K562 (cell line): ENCODE results near the gene TSPAN15. TPM values are rescaled to one million over a fixed set of nuclear protein-coding genes. Genes with fewer than 3 reads are reported as not detected.
A peak's percentile ranks its signal among the peaks of the same experiment; 100 is the strongest.

ENCODE experiments used
- ATAC-seq: fragments of 200-7000 bp; cut with Tn5 transposase; 3 replicates; pipeline ENCODE4 v1.9.1; 2020; ENCODE audit warnings: moderate library complexity
- BruUV-seq: library from RNA; stranded (reverse); fragments of 400-500 nt; replicated peaks from 2 replicates; lab custom pipeline; 2021; lab: Mats Ljungman, UMichigan
- CTCF ChIA-PET: fragments of 300-600 bp; formaldehyde crosslinking; extraction: SDS; loops from one replicate; lab custom pipeline; 2021; ENCODE audit warnings: low intra/inter-chr PET ratio; lab: Yijun Ruan, JAX
- POLR2A ChIA-PET: fragments of 300-600, 350-650 bp; sonication (Branson Sonifier 250); formaldehyde crosslinking; extraction: SDS; loops from one replicate; lab custom pipeline; 2021; ENCODE audit warnings: antibody characterized with exemption, inconsistent platforms; lab: Yijun Ruan, JAX
- DNase-seq, 4 experiments: peaks; one replicate each; pipeline versions ENCODE4 v3.0.0 to v3.0.0-alpha.2; 2011 to 2018; ENCODE audit warnings: low spot score in 3 of 4, mixed read lengths in 3 of 4; ENCODE audit errors: extremely low read depth in 1 of 4
- FAIRE-seq: peaks from 2 replicates; lab custom pipeline; 2011; peaks lifted over from hg19 to GRCh38; lab: Jason Lieb, UNC
- H2AFZ ChIP-seq: 2 replicates; pipeline ENCODE4 v1.6.0; 2011; ENCODE audit warnings: low read depth, low read length, control low read depth, inconsistent platforms
- H3K27ac ChIP-seq: fragments of 200-600 bp; 3 replicates; pipeline ENCODE4 v1.8.0; 2011; ENCODE audit warnings: low read depth, mild to moderate bottlenecking, control low read depth, inconsistent platforms, low read length, moderate library complexity, mixed read lengths; ENCODE audit errors: extremely low read depth
- H3K27me3 ChIP-seq, 2 experiments: fragments of 300-600 bp in 1 of 2; 2 replicates in 1 of 2; 3 replicates in 1 of 2; pipeline versions ENCODE4 v1.6.0 to v1.8.0; 2011; ENCODE audit warnings: inconsistent platforms in 2 of 2, low read length in 2 of 2, mild to moderate bottlenecking in 1 of 2, mixed read lengths in 1 of 2, moderate library complexity in 1 of 2; ENCODE audit not compliant: control insufficient read depth in 2 of 2, insufficient read depth in 2 of 2
- H3K36me3 ChIP-seq: fragments of 300-600 bp; 3 replicates; pipeline ENCODE4 v1.8.0; 2011; ENCODE audit warnings: mild to moderate bottlenecking, low read length, inconsistent platforms; ENCODE audit not compliant: control insufficient read depth, insufficient read depth
- H3K4me1 ChIP-seq, 2 experiments: fragments of 200-600 bp in 1 of 2; replicated peaks in 1 of 2; 2 replicates in 1 of 2; 3 replicates in 1 of 2; pipeline versions ENCODE4 v1.5.1 to v1.8.0; 2011; ENCODE audit warnings: inconsistent platforms in 2 of 2, low read length in 2 of 2, mild to moderate bottlenecking in 1 of 2, mixed read lengths in 1 of 2, moderate library complexity in 1 of 2; ENCODE audit not compliant: control insufficient read depth in 2 of 2, insufficient read depth in 2 of 2
- H3K4me2 ChIP-seq: 2 replicates; pipeline ENCODE4 v1.6.1; 2011; ENCODE audit warnings: low read length, control low read depth, inconsistent platforms, mixed read lengths; ENCODE audit not compliant: insufficient read depth
- H3K4me3 ChIP-seq: fragments of 200-600 bp; sonication (generic), shearing (Covaris generic); 2 replicates; pipeline ENCODE4 v1.5.1; 2016; ENCODE audit warnings: control low read depth, inconsistent platforms
- H3K79me2 ChIP-seq: fragments of 200-600 bp; 3 replicates; pipeline ENCODE4 v1.8.0; 2011; ENCODE audit warnings: low read length, inconsistent platforms; ENCODE audit not compliant: control insufficient read depth, insufficient read depth
- H3K9ac ChIP-seq, 2 experiments: 2 replicates each; pipeline versions ENCODE4 v1.6.0 to v1.6.1; 2011; ENCODE audit warnings: low read depth in 2 of 2, low read length in 2 of 2, control low read depth in 1 of 2, inconsistent platforms in 1 of 2, mild to moderate bottlenecking in 1 of 2, mixed read lengths in 1 of 2; ENCODE audit not compliant: insufficient read depth in 1 of 2
- H3K9me1 ChIP-seq: one replicate; pipeline ENCODE4 v1.6.0; 2011; ENCODE audit warnings: inconsistent platforms, mild to moderate bottlenecking, low read length, moderate library complexity; ENCODE audit not compliant: control insufficient read depth, insufficient read depth
- H3K9me3 ChIP-seq: replicated peaks from 2 replicates; pipeline ENCODE4 v1.5.1; 2011; ENCODE audit warnings: low read depth, low read length, inconsistent platforms; ENCODE audit not compliant: control insufficient read depth, insufficient read depth
- H4K20me1 ChIP-seq: replicated peaks from 2 replicates; pipeline ENCODE4 v1.6.1; 2011; ENCODE audit warnings: low read length, inconsistent platforms, mixed read lengths; ENCODE audit not compliant: control insufficient read depth, insufficient read depth
- BRD4 ChIP-seq: fragments of 200-600 bp; sonication (generic); IDR thresholded peaks from 2 replicates; pipeline ENCODE4 v1.6.1; 2017; ENCODE audit warnings: inconsistent platforms
- CHD1 ChIP-seq: fragments of 200-600 bp; sonication (generic); IDR thresholded peaks from one replicate; pipeline ENCODE4 v1.6.1; 2012; ENCODE audit warnings: mild to moderate bottlenecking, moderate library complexity, low read length, inconsistent platforms
- CREM ChIP-seq: IDR thresholded peaks from 2 replicates; pipeline ENCODE4 v1.6.1; 2014; ENCODE audit warnings: antibody characterized with exemption, low read depth
- CTBP1 ChIP-seq: fragments of 450-650 bp; IDR thresholded peaks from 2 replicates; pipeline ENCODE4 v1.6.1; 2016; ENCODE audit warnings: borderline replicate concordance
- EP300 ChIP-seq: IDR thresholded peaks from 2 replicates; pipeline ENCODE4 v1.6.1; 2012; ENCODE audit warnings: low read length, improper control_type of control experiment
- GMEB1 ChIP-seq: fragments of 250-450 bp; sonication (Bioruptor Pico); IDR thresholded peaks from 2 replicates; pipeline ENCODE4 v1.4.0; 2020; ENCODE audit warnings: mild to moderate bottlenecking
- L3MBTL2 ChIP-seq: fragments of 450-650 bp; IDR thresholded peaks from 2 replicates; pipeline ENCODE4 v1.6.1; 2016; ENCODE audit warnings: mild to moderate bottlenecking, moderate library complexity
- MAFG ChIP-seq: fragments of 450-650 bp; conservative IDR thresholded peaks from 2 replicates; pipeline ENCODE4 v1.6.1; 2016; ENCODE audit warnings: missing genetic modification characterization, missing compliant biosample characterization
- MECOM ChIP-seq: fragments of 250-450 bp; sonication (Bioruptor Pico); IDR thresholded peaks from 2 replicates; pipeline ENCODE4 v1.8.0; 2022; ENCODE audit warnings: inconsistent platforms
- PBX2 ChIP-seq, 2 experiments: IDR thresholded peaks in 1 of 2; conservative IDR thresholded peaks in 1 of 2; 2 replicates each; pipeline ENCODE4 v1.6.1; 2016; ENCODE audit warnings: low read depth in 2 of 2, mild to moderate bottlenecking in 1 of 2, missing compliant biosample characterization in 1 of 2, missing genetic modification characterization in 1 of 2, moderate library complexity in 1 of 2
- TCF7 ChIP-seq: sonication (generic); IDR thresholded peaks from 2 replicates; pipeline ENCODE4 v1.6.1; 2016; ENCODE audit warnings: antibody characterized with exemption, borderline replicate concordance
- TCF7L2 ChIP-seq: fragments of 150-350 bp; IDR thresholded peaks from 2 replicates; pipeline ENCODE4 v1.6.1; 2016; ENCODE audit warnings: low read depth, mild to moderate bottlenecking, low read length, moderate library complexity
- ZNF121 ChIP-seq: sonication (generic); formaldehyde crosslinking; conservative IDR thresholded peaks from 2 replicates; pipeline ENCODE4 v1.8.0; 2022; ENCODE audit warnings: missing genetic modification reagents
- ZNF41 ChIP-seq: fragments of 250-450 bp; sonication (Bioruptor Pico); conservative IDR thresholded peaks from 2 replicates; pipeline ENCODE4 v1.4.0; 2020; ENCODE audit warnings: mild to moderate bottlenecking
- WGBS: fragments of 100-300 bp; shearing (Covaris generic); methylation state at CpG from one replicate; pipeline ENCODE4 v1.1.6; 2016; ENCODE audit warnings: low coverage, mixed read lengths; ENCODE audit not compliant: insufficient coverage; ENCODE audit errors: missing lambda C conversion rate; 5-methylcytosine and 5-hydroxymethylcytosine counted together
- in situ Hi-C: fragments of 300-500 bp; cut with MboI; formaldehyde crosslinking; loops from 4 replicates; pipeline ENCODE4 v1.15.0; 2018; ENCODE audit warnings: inconsistent platforms, mixed read lengths
- intact Hi-C: fragments of 100-400 bp; cut with micrococcal nuclease; formaldehyde crosslinking; loops from 2 replicates; pipeline ENCODE4 v1.14.2; 2022
- polyA plus RNA-seq, 8 experiments: library from polyadenylated mRNA; depleted of rRNA in 4 of 8; stranded (reverse) in 5 of 8; unstranded in 3 of 8; fragments of >200 nt; fragmentation: Nextera tagmentation in 2 of 8; fragmentation: Illumina TruSeq in 1 of 8; extraction: Ambion mirVana in 2 of 8; extraction: Trizol in 1 of 8; gene quantifications; 2 replicates each; pipeline versions ENCODE4 v1.2.1 to v1.2.3, GENCODE V29; 2011 to 2014; ENCODE audit warnings: inconsistent platforms in 1 of 8, missing spikeins in 1 of 8
- total RNA-seq, 7 experiments: library from RNA; depleted of rRNA in 6 of 7; stranded (reverse); fragments of >200 nt in 6 of 7; fragmentation: Illumina TruSeq in 2 of 7; extraction: Trizol in 2 of 7; gene quantifications; 2 replicates each; pipeline versions ENCODE4 v1.2.1 to v1.2.3, GENCODE V29; 2011 to 2021; ENCODE audit warnings: low replicate concordance in 1 of 7
- TF ChIP-seq, protein P1 (sequence below): sonication (generic); formaldehyde crosslinking; IDR thresholded peaks from 2 replicates; pipeline ENCODE4 v1.9.0; 2022; ENCODE audit warnings: mild to moderate bottlenecking, missing genetic modification reagents
- TF ChIP-seq, protein P2 (sequence below), 2 experiments: fragments of 450-650 bp in 1 of 2; sonication (generic) in 1 of 2; formaldehyde crosslinking in 1 of 2; IDR thresholded peaks in 1 of 2; conservative IDR thresholded peaks in 1 of 2; 2 replicates each; pipeline versions ENCODE4 v1.6.1 to v1.8.1; 2016 to 2023; ENCODE audit warnings: mild to moderate bottlenecking in 2 of 2, moderate library complexity in 2 of 2, inconsistent platforms in 1 of 2, missing genetic modification reagents in 1 of 2

The TSPAN15 gene
- total and polyA plus RNA-seq, 9 of the 15 experiments (the other 6 are each of a cell fraction or from before 2014, with no cell fraction given), result 0.33 to 1.0 (median 0.45) TPM; not detected in 2

DNA sequence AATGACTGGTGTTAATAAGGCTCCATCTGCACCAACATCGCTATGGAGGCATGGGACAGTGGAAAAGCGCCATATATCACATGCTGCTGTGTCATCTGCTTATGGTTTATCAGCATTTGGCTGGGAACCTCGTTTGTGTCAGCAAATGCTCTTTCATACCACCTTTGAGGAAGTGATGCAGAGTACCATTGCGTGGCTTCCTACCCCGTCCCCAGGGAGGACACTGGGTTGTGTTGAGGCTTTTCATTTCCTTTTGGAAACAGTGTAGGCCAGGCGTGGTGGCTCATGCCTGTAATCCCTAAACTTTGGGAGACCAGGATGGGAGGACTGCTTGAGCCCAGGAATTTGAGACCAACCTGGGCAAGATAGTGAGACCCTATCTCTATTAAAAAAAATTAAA, 41.3 kb upstream of the TSPAN15 start:
- H2AFZ ChIP-seq, result peak overlapping the region; percentile 58
- DNase-seq (peak in 2 of 4 experiments; percentile 48 to 69), FAIRE-seq (peak; percentile 79), ATAC-seq (no peak)
- peaks cover 3 to 14% of the 10 kb centered on the region in 2 experiments; a peak in 4 of 5 replicates for H3K27me3 ChIP-seq
- H3K9me1 ChIP-seq, result peaks cover under 1% of the 10 kb centered on the region
- BruUV-seq, result no TSS peak
- no peak overlapping the region for H3K9ac ChIP-seq
- H3K9me3 ChIP-seq, result no peaks in the 10 kb centered on the region
- H3K4me2 ChIP-seq, result no peak overlapping the region
- POLR2A ChIA-PET, result interaction anchor here (0.8 kb wide), 1 partner anchor 226 kb away, joined by 3 read pairs; no protein-coding TSS in a partner anchor
- in situ Hi-C loops (loop anchor here (5.0 kb wide), 1 partner anchor 393 kb away; no protein-coding TSS in a partner anchor), intact Hi-C loops (loop anchor here (5.0 kb wide), 3 partner anchors 318 to 423 kb away; partner anchors contain the start of gene KIFBP)
- WGBS, result 28% methylated on average over 6 of the region's 6 CpGs
- peaks cover 3% of the 10 kb centered on the region; the same call in 1 of the 3 replicates for H3K36me3 ChIP-seq
- H3K27ac ChIP-seq, result no peak overlapping the region
- 0 out of 2 replicates have a peak, but pooled peaks cover under 1% of the 10 kb centered on the region for H4K20me1 ChIP-seq
- H3K79me2 ChIP-seq, result no peaks in the 10 kb centered on the region
- peaks cover 24% of the 10 kb centered on the region in 2 experiments for H3K4me1 ChIP-seq
- H3K4me3 ChIP-seq, result no peak overlapping the region
- CTCF ChIA-PET, result interaction anchor here (3.3 kb wide), 1 partner anchor 98 kb away, joined by 37 read pairs; no protein-coding TSS in a partner anchor
- TF ChIP-seq PBX2 (CRISPR knock-in tag; IDR thresholded peaks at IDR 0.05; ENCODE audit: low read depth), result no peak
- TF ChIP-seq PBX2 (tag; conservative IDR thresholded peaks at IDR 0.05; ENCODE audit: low read depth), result peak; percentile 54; the same call in 1 of the 2 replicates
- TF ChIP-seq, protein P1, sequence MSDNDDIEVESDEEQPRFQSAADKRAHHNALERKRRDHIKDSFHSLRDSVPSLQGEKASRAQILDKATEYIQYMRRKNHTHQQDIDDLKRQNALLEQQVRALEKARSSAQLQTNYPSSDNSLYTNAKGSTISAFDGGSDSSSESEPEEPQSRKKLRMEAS (CRISPR knock-in tag), result 0 out of 2 replicates have a peak, but pooled peaks have one; percentile 20
- TF ChIP-seq TCF7L2, result no peak
- TF ChIP-seq EP300, result 0 out of 2 replicates have a peak, but pooled peaks have one; percentile 44
- TF ChIP-seq BRD4, result no peak
- TF ChIP-seq CTBP1, result peak; percentile 76; the same call in 1 of the 2 replicates
- TF ChIP-seq, protein P2, sequence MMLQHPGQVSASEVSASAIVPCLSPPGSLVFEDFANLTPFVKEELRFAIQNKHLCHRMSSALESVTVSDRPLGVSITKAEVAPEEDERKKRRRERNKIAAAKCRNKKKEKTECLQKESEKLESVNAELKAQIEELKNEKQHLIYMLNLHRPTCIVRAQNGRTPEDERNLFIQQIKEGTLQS (IDR thresholded peaks at IDR 0.05), result peak; percentile 14; the same call in 1 of the 2 replicates
- TF ChIP-seq, protein P2 (CRISPR knock-in tag; conservative IDR thresholded peaks at IDR 0.05), result no peak
- TF ChIP-seq CREM, result peak; percentile 19; the same call in 1 of the 2 replicates
- TF ChIP-seq MECOM (CRISPR knock-in tag), result 0 out of 2 replicates have a peak, but pooled peaks have one; percentile 40
- TF ChIP-seq TCF7, result no peak
- TF ChIP-seq CHD1, result no peak
- TF ChIP-seq GMEB1 (CRISPR knock-in tag), result no peak
- peak; percentile 49; the same call in 1 of the 2 replicates for TF ChIP-seq L3MBTL2
- no peak for TF ChIP-seq ZNF41 (CRISPR knock-in tag)
- TF ChIP-seq ZNF121 (CRISPR knock-in tag), result peak; percentile 70
- peak; percentile 69 for TF ChIP-seq MAFG (tag)
